Frontal cortex (tissue), 4 donors: ENCODE data around the gene MRPL11. TPM values are rescaled to one million over a fixed set of nuclear protein-coding genes. Genes with fewer than 3 reads are reported as not detected.
A peak's percentile ranks its signal among the peaks of the same experiment; 100 is the strongest.
"Not testable (repeated sequence)": the region's sequence is repeated elsewhere in the genome, so short reads cannot be mapped to it uniquely, and the experiment has no call there.

Experiments
- DNase-seq, 2 donors: peaks; one replicate each; pipeline ENCODE4 v3.0.0; 2012; ENCODE audit warnings: low spot score in 2 of 2
- FAIRE-seq: peaks from 2 replicates; lab custom pipeline; 2012; peaks lifted over from hg19 to GRCh38; lab: Jason Lieb, UNC
- total RNA-seq: library from RNA; depleted of rRNA; stranded (reverse); fragments of >200 nt; gene quantifications from one replicate; pipeline ENCODE4 v1.2.3, GENCODE V29; 2014
- donor health status: control.
- donor health status: control.
- donor health status: control.

Gene MRPL11
- total RNA-seq, 1 donor from 2014 or later = 17.1 TPM

DNA sequence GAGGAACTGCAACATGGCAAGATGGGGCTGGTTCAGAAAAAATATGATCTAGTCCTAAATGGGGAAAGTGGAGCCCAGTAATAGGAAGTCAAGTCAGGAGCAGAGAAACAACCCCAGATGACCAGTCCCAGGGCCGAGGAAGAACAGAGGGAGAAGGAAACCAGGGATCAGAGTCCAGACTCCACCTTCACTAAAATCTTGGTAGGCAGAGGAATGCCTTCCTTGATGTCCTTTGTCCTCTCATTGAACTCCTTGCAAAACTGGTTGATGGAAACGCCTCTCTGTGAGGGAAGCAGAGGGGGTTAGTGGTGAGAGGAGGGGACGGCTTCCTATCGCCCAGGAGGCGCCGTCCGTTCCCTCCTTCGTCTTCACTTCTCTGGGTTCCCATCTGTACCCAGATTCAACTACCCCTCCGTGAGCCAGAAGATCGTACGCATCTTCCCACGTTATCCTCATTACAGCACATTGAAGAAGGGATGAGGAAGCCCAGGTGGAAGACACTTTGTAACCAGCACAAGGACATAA, 607 bp downstream of the MRPL11 start:
- FAIRE-seq (no peak), DNase-seq (no peak)

DNA sequence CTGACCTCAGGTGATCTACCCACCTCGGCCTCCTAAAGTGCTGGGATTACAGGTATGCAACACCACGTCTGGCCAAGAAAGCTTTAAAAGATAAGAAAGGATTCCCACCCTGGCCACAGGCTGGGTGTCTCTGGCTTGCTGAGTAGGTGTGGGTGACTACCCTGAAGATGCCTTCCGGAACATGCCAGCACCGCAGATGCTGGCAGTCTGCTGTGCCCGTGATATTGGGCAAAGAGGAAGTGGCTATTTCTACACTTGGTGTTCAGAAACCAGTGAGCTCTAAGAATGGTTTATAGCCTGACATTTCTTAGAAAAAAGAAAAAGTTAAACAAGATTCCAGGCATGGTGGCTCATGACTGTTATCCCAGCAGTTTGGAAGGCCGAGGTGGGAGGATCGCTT, 6.1 kb downstream of the MRPL11 start:
- no peak for FAIRE-seq
- no peak for DNase-seq

DNA sequence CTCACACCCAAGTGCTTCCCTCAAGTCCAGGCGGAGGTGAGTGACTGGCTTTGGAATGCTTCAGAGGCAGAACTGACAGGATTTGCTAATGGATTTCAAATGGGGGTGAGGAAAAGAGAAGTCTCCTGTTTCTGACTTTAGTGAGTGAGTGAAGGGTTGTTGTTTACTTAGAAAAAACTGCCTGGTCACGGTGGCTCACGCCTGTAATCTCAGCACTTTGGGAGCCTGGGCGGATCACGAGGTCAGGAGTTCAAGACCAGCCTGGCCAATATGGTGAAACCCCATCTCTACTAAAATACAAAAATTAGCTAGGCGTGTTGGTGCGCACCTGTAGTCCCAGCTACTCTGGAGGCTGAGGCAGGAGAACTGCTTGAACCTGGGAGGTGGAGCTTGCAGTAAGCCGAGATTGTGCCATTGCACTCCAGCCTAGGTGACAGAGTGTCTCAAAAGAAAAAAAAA, 6.7 kb downstream of the MRPL11 start:
- DNase-seq, FAIRE-seq: not testable (repeated sequence)

DNA sequence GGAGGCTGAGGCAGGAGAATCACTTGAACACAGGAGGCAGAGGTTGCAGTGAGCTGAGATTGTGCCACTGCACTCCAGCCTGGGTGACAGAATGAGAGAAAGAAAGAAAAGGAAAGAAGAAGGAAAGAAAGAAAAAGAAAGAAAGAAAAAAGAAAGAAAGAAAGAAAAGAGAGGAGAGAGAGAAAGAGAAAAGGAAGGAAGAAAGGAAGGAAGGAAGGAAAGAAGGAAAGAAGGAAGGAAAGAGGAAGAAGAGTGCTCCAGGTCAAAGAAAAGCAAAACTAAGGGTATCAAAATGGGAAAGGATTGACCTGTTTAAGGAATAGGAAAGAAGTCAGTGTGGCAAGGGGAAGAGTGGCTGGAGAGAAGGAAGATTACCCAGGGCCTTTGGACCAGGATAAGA, 7.4 kb downstream of the MRPL11 start:
- not testable (repeated sequence) for DNase-seq, FAIRE-seq

DNA sequence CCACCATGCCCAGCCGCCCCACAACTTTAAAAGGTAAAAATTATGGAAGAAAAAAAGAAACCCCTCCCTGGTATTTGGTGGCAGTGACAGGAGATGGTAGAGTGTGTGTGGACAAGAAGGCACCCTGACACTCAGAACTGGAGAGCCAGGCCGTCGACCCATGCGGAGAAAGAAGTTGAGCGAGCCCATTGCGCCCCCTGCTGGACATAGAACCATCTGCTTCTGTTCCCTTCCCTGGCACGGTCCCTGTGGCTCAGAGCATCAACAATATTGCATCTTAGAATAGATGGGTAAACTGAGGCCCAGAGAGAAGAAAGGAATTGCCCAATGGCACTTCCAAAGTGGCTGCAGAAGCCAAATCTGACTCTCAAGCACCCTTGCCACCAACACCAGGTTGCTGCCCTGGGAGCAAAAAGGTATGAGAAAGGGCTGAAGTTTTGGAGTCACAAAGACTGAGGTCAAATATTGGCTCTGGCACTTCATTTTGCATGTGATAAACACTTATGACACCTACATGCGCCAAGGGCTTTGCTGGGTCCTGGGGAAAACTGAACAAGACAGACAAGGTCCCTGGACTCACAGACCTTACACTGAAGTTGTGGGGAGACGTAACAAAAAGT, 8.6 kb downstream of the MRPL11 start:
- FAIRE-seq (no peak), DNase-seq (peak; percentile 48 to 71)

DNA sequence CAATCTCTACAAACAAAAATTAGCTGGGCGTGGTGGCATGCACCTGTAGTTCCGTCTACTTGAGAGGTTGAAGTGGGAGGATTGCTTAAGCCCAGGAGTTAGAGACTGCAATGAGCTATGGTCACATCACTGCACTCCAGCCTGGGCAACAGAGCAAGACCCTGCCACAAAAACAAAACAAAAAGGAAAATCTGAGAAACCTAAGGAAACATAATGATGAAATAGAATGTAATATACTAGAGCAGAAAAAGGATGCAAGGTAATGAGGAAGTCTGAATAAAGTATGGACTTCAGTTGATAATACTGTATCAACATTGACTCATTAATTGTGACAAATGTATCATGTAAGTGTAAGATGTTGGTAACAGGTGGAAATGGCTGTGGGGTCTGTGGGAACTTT, 9.7 kb downstream of the MRPL11 start:
- FAIRE-seq (no peak), DNase-seq (no peak)

DNA sequence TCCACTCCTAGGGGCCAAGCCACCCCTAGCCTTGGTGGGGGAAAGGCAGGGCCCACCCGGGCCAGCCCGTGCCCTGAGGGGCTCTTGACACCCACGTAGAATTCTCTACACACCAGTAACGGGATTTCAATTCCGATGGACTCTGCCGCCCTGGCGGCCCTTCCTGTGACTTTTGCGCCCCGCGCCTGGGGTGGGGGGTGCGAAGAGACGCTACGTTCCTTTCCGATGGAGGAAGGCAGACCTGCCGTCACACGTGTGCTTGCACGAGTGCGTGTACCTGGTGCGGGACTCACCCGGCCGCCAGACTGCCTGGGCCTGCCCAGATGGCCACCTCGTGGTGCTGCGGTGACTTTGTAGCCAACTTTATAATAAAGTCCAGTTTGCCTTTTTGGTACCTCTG, 12.3 kb downstream of the MRPL11 start:
- FAIRE-seq = no peak
- no peak for DNase-seq

DNA sequence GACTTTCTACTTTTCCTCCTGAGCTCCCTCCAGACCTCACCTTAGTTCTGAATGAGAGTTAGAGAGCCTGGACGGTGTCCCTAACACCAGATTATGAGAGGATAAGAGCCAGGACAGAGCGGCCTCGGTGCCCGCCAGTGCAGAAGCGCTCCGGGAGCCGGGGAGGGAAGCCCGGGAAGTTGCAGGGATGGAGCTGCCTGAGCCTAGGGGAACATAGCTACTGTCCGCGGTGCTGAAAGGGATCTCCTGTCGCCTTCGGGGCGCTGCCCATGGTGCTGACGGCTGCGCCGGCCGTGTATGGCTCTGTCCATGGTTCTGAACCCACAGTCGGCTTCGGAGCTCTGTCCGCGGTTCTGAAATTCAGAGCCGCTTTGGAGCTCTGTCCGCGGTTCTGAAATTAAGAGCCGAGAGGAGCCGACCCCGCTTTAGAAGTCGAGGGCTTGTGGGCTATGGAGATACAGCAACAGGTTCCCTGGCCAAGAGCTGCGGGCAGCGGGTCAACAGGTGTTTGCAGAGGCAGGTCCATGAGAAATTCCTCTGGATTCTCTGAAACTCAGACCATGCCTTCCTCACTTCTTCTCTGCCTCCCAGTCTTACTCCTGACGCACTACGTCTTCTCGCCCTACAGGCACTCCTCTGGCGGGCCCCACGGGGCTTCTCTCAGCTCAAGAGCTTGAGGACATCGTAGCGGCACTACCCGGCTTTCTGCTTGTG, 17.0 kb downstream of the MRPL11 start:
- FAIRE-seq (no peak), DNase-seq (peak; percentile 97)

DNA sequence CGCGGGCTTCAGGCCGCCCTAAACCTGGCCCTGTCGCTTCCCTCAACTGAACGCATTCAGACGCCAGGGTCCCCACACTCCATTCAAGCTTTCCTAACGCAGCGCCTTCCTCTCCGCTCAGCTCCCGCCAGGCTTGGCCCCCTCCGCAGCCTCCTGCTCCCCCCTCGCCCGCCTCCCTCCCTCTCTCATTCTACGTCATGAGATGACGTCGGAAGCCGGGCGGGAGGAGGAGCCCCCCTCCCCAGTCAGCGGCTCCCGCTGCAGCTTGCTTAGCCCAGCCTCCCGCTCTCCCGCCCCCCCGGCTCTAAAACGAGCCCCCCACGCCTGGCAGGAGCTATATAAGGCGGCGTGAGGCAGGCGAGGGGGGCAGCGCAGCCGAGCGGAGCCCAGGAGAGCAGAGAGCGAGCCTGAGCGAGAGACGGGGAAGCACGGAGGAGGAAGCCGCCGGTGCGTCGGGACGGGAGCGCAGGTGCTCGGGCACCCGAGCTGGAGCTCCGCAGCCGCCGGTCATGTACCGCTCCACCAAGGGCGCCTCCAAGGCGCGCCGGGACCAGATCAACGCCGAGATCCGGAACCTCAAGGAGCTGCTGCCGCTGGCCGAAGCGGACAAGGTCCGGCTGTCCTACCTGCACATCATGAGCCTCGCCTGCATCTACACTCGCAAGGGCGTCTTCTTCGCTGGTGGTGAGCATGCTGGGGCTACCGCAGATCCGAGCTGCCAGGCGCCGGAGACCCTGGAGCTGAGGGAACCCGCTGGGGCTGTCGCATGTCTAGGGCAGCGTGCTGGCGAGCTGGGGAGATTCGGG, 17.8 kb downstream of the MRPL11 start, which contains the start of gene NPAS4:
Gene NPAS4, plus strand, starts transcription at position 365 of the 806 bp plus-strand sequence. Its CDS starts 145 bp downstream, at position 510.
- DNase-seq = peak in 1 of 2 donors; percentile 64
- no peak for FAIRE-seq

DNA sequence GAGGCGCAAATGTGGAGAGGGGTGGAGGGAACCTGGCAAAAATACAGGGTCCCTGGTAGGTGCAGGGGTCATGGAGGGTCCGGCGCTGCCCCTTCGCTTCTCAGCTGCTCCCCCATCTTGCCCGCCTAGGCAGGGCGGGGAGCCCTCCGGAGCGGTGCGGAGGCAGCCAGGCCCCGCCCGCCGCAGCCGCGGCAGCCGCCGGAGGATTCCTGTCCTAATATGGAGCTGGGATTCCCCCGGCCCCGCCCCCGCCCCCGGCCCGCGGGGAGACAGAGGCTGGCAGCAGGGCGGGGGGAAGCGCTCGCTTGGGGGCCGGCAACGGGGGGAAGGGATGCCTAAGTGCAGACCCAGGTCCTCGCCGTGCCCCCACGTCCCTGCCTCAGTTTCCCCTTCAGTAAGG, 18.8 kb downstream of the MRPL11 start:
- FAIRE-seq (no peak), DNase-seq (peak in 1 of 2 donors; percentile 44)

DNA sequence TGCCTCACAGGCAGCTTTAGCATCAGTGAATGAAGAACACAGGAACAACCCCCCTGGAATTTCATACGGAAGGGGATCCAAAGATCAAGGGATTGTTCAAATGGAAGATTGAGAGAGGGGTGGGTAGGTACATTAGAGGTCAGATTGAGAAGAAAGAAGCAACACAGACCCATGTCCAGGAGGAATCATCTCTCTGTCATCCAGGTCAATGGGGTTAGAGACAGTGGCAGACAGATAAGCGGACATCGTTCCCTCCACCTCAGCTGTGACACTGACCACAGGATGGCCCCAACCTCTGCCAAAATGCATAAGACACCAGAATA, 19.7 kb downstream of the MRPL11 start:
- no peak for FAIRE-seq

DNA sequence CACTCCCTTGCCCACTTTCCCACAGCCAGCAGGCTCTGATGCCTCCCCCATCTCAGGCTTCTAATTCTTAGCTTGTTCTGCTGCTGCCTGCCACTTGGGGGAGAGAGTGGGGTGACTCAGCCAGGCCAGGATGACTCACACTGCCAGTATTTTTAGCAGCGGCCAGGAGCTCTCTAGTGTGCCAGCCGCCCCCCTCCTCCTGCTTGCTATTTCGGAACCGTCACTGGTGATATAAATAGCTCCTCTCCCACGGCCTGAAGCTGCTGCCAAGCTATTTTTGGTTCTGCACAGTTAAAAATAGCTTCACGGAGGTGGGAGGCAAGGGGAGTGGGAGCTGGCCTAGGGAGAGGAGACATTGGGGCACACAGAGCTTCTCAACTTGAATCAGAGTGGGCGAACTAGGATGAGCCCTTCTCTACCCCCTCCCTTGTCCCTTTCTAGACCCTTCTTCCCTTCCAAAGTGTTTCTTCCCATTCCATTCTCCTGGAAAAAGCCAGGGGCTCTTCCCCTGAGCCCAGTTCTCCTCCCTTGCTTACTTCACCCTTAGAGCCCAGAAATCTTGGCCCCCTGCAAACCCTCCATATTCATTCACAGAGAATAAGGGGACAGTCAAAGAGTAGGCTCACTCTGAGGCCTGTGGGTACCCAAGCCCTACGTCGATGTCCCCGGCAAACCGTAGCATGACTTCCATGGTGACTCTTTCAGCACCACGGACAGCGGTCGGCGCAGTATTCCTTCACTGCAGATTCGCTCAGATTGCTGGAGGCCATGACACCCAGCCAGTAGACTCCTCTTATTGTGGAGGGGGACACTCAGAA, 20.3 kb downstream of the MRPL11 start:
- FAIRE-seq (no peak), DNase-seq (peak in 1 of 2 donors; percentile 65)

More for the DNA sequence above, 19.7 kb downstream of the MRPL11 start:
- DNase-seq = no peak

DNA sequence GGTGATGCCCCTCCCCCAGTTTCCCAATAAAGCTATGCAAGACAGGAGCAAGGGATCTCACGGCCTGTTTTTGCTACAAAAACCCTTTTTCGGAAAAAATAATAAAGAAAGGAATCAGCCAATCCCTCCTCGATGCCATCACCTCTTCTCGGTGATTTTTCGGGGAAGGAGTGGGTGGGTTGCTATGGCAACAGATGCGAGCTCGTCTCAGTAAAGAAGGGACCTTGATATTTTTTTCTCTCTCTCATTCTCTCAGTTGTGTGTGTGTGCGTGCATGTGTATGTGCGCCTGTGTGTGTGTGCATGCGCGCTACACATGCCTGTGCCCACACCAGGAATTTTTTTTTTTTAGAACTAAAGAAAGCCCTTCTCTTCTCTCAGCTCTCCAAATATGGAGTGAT, 21.6 kb downstream of the MRPL11 start:
- no peak for DNase-seq
- no peak for FAIRE-seq

DNA sequence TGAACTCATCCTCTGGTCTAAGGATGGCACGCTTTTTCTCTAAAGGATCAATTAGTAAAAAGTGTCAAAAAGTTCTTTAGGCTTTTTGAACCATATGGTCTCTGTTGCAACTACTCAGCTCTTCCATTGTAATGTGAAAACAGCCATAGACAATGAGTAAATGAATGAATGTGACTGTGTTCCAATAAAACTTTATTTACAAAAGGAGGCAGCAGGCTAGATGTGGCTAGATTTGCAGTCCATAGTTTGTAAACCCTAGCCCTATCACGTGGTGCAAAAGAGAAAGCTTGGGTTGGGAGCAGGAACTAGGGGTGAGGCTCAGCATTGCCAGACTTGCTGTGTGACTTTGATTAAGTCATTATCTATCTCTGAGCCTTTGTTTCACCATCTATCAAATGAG, 23.2 kb downstream of the MRPL11 start:
- DNase-seq (no peak), FAIRE-seq (no peak)

DNA sequence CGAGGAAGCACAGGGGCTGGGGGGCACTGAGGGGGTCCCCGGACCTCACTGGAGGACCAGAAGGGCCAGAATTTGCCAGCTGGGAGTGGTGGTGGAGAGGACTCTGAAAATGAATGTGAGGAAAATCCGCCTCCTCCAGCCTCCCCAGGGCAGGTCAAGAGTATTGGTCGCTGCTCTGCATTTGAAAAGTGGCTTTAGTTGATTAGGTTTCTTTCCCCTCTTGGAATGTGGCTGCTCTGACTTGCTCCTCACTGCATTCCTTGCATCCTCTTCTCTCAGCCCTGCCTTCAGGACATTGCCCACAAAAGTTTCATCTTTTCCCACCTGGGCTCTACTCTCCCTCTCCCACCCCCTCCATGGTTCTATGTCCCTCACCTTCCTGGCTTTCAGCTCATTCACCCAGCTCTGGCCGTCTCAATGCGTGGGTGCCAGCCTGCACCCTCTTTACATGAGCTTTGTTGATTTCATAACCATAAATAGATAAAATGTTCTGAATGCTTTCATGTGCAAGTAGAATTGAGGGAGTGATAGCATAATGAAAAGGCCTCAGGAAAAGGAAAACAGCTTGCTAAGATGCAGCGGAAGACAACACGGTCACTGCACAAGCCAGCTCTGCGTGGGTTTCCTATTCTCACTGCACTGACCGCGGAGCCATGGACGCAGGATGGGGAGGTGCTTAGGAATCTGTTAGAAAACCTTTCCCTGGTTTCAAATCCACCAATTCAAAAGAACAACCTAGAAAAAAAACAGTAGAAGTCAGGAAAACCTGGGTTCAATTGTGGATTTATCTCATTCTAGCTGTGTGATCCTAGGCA, 24.3 kb downstream of the MRPL11 start:
- FAIRE-seq (no peak), DNase-seq (no peak)

DNA sequence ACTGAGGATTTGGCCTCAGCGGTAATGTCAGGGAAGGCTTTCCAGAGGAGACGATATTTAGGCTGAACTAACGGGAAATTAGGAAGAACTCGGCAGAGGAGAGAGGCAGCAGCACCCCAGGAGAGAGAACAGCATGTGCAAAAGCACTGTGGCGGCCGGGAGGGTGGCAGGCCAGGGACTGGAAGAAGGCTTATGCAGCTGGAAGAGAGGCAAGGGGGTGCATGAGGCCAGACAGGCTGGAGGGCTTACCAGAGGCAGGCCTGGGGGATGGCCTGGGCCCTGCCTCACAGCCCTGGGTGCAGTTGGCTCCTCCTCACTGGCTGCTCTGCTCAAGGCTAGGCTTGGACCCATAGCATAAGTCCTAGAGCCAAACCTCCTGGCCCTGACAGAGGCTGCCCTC, 25.5 kb downstream of the MRPL11 start:
- FAIRE-seq (no peak), DNase-seq (no peak)

DNA sequence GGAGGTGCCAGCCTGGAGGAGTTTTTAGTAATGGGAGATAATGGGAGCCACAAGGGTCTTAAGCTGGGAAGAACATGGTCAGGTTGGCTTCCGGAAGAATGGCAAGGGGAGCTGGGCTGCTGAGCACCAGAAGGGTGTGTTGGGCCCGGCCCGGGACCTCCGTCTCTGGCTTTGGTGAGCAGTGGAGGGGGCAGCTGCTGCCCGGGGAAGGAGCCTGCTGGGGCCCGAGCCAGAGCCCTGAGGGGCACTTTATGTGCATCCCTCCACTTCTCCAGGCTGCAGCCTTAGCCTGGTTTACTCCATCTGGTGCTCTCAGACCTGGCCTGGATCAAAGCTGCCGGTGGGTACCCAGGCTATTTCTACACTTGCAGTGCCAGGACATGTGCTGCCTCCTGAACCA, 26.5 kb downstream of the MRPL11 start:
- DNase-seq (no peak), FAIRE-seq (no peak)

DNA sequence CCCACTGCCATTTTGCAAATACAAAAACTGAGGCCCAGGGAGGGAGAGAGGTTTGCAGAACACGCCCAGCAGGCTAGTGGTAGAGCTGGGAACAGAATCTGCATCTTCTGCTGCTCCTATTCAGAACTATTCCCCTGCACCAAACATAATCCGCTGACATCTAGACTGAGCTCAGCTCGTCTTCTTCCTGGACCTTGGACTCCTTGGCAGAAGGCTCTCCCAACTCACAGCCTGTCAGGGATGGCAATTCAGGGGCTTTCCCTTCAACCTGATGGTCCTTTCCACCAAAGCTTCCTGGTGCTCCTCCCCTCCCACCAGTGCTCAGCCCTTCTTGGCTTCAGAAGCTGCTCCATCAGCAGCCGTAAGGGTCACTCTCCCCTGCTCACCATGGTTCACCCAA, 27.3 kb downstream of the MRPL11 start:
- FAIRE-seq (no peak), DNase-seq (no peak)

DNA sequence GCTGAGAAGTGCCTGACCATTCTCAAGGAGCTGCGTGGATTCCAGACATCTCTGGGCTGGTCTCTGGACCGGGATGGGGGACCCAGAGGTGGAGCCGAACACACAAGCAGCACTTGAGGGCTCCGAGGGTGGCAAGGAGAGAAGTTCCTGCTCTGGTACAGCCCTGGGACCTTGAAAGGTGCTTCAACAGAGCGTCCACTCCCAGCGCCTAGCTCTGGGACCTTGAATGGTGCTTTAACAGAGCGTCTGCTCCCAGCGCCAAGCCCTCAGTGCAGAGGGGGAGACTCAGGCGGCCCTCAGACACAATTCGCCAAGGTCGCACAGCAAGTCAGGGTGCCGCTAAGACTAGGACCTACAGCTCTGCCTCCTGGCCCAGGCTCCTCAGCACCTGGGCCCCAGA, 28.5 kb downstream of the MRPL11 start:
- no peak for DNase-seq
- FAIRE-seq = no peak
